Colonic mucosa (tissue), 4 donors: ENCODE measurements around the gene EMX1. TPM values are rescaled to one million over a fixed set of nuclear protein-coding genes. Genes with fewer than 3 reads are reported as not detected.

Experiments
- DNase-seq: peaks from one replicate; pipeline ENCODE4 v3.0.0-alpha.2; 2020
- H3K27ac ChIP-seq: fragments of 200-600 bp; one replicate; pipeline ENCODE4 v1.8.0; 2021
- H3K27me3 ChIP-seq: fragments of 200-600 bp; one replicate; pipeline ENCODE4 v1.8.0; 2021
- H3K36me3 ChIP-seq: fragments of 200-600 bp; one replicate; pipeline ENCODE4 v1.8.0; 2021
- H3K4me1 ChIP-seq: fragments of 200-600 bp; one replicate; pipeline ENCODE4 v1.8.0; 2021; ENCODE audit warnings: mild to moderate bottlenecking
- H3K4me3 ChIP-seq: fragments of 200-600 bp; one replicate; pipeline ENCODE4 v1.8.0; 2021
- H3K9ac ChIP-seq, 2 donors: one replicate each; pipeline ENCODE4 v1.7.0; 2013; ENCODE audit warnings: control low read depth in 2 of 2, low read depth in 2 of 2, low read length in 2 of 2
- H3K9me3 ChIP-seq: fragments of 200-600 bp; one replicate; pipeline ENCODE4 v1.8.0; 2021
- CTCF ChIP-seq: fragments of 200-600 bp; IDR thresholded peaks from one replicate; pipeline ENCODE4 v1.8.0; 2022; ENCODE audit warnings: antibody characterized with exemption, mild to moderate bottlenecking
- intact Hi-C: fragments of 100-400 bp; cut with DNase I; formaldehyde crosslinking; loops from one replicate; pipeline ENCODE4 v1.14.1; 2022
- total RNA-seq, 2 donors: library from RNA; stranded (reverse); fragmentation: NEBNext Ultra II Directional in 1 of 2; extraction: Animal tissue kit (Norgen Biotek cat#: 25700) in 1 of 2; gene quantifications; one replicate each; pipeline ENCODE4 v1.2.1, GENCODE V29; 2021
- donor health status: healthy.
- donor health status: DM: no; HTN: no; CAD: no.
- donor health status: DM: no; HTN: no; CAD: no.

Gene EMX1
- total RNA-seq, 2 donors from 2014 or later: 1.1 to 2.0 TPM

GRCh38 chr2:72943540-72944395 is 26.4 kb downstream of the EMX1 start:
- no peaks in the 10 kb centered on the region for H3K4me1 ChIP-seq
- TF ChIP-seq CTCF: no peak
- no peak overlapping the region for H3K9ac ChIP-seq
- intact Hi-C loops: no loop called here
- H3K9me3 ChIP-seq: no peaks in the 10 kb centered on the region
- no peaks in the 10 kb centered on the region for H3K36me3 ChIP-seq
- no peaks in the 10 kb centered on the region for H3K27me3 ChIP-seq
- H3K4me3 ChIP-seq: no peak overlapping the region
- DNase-seq: no peak
- no peak overlapping the region for H3K27ac ChIP-seq

- no peak for TF ChIP-seq CTCF
- Histone ChIP-seq H3K9me3 (no peaks in the 10 kb centered on the region), H3K36me3 (no peaks in the 10 kb centered on the region), H3K4me3 (no peak overlapping the region), H3K27ac (no peak overlapping the region), H3K9ac (no peak overlapping the region), H3K4me1 (no peaks in the 10 kb centered on the region), H3K27me3 (no peaks in the 10 kb centered on the region)
- intact Hi-C loops: no loop called here
- DNase-seq: no peak
Observed at GRCh38 chr2:72944804-72945449, 27.6 kb downstream of the EMX1 start.

GRCh38 chr2:72945450-72946019 is 28.2 kb downstream of the EMX1 start:
- H3K27me3 ChIP-seq: no peaks in the 10 kb centered on the region
- intact Hi-C loops: no loop called here
- no peak overlapping the region for H3K27ac ChIP-seq
- no peak for TF ChIP-seq CTCF
- H3K36me3 ChIP-seq: no peaks in the 10 kb centered on the region
- no peak for DNase-seq
- H3K9ac ChIP-seq: no peak overlapping the region
- H3K4me1 ChIP-seq: no peaks in the 10 kb centered on the region
- H3K4me3 ChIP-seq: no peak overlapping the region
- H3K9me3 ChIP-seq: no peaks in the 10 kb centered on the region

GRCh38 chr2:72946466-72946865 is 29.1 kb downstream of the EMX1 start:
- Histone ChIP-seq H3K27ac (no peak overlapping the region), H3K4me1 (no peaks in the 10 kb centered on the region), H3K36me3 (no peaks in the 10 kb centered on the region), H3K27me3 (no peaks in the 10 kb centered on the region), H3K9me3 (no peaks in the 10 kb centered on the region), H3K4me3 (no peak overlapping the region), H3K9ac (no peak overlapping the region)
- no peak for DNase-seq
- intact Hi-C loops: no loop called here
- no peak for TF ChIP-seq CTCF

- Histone ChIP-seq H3K9ac (no peak overlapping the region), H3K36me3 (no peaks in the 10 kb centered on the region), H3K9me3 (no peaks in the 10 kb centered on the region), H3K4me1 (no peaks in the 10 kb centered on the region), H3K27me3 (no peaks in the 10 kb centered on the region), H3K4me3 (no peak overlapping the region), H3K27ac (no peak overlapping the region)
- intact Hi-C loops: no loop called here
- DNase-seq: no peak
- TF ChIP-seq CTCF: no peak
Observed at GRCh38 chr2:72947952-72948830, 30.9 kb downstream of the EMX1 start.
